Activated CD8-positive, alpha-beta memory T cell treated with anti-CD3 and anti-CD28 coated beads for 36 hours (primary cell): ENCODE data around the gene TET2. TPM values are rescaled to one million over a fixed set of nuclear protein-coding genes. Genes with fewer than 3 reads are reported as not detected.

Experiments used
- CTCF ChIA-PET: fragments of 350-600 bp; sonication (Branson Sonifier 250); formaldehyde crosslinking; loops from one replicate; lab custom pipeline; 2021; ENCODE audit warnings: antibody characterized with exemption; lab: Charles Lee
- POLR2A ChIA-PET: fragments of 350-600 bp; sonication (Branson Sonifier 250); formaldehyde crosslinking; loops from one replicate; lab custom pipeline; 2021; ENCODE audit warnings: antibody characterized with exemption; lab: Charles Lee
- total RNA-seq, 2 experiments: library from RNA; stranded (reverse); gene quantifications; one replicate each; pipeline ENCODE4 v1.2.3, GENCODE V29; 2021

TET2 gene
- total RNA-seq, 2 experiments from 2014 or later: 30.8 to 31.0 TPM

GRCh38 chr4:105137121-105137875, 9.4 kb upstream of the TET2 start:
- POLR2A ChIA-PET: no interaction called here
- CTCF ChIA-PET: interaction anchor here (1.0 to 1.2 kb wide), 2 partner anchors 75 to 336 kb away, joined by 3 read pairs; partner anchors contain the start of gene PPA2

GRCh38 chr4:105139646-105140045, 7.0 kb upstream of the TET2 start:
- ChIA-PET POLR2A (interaction anchor here (1.5 kb wide), 1 partner anchor 334 kb away, joined by 5 read pairs; no protein-coding TSS in a partner anchor), CTCF (no interaction called here)

- CTCF ChIA-PET: interaction anchor here (0.9 to 1.1 kb wide), 4 partner anchors 135 to 333 kb away, joined by 3 to 5 read pairs (median 4); partner anchors contain the start of gene PPA2
- POLR2A ChIA-PET: interaction anchor here (1.5 kb wide), 1 partner anchor 332 kb away, joined by 5 read pairs; no protein-coding TSS in a partner anchor
Observed at GRCh38 chr4:105140684-105141490, 5.8 kb upstream of the TET2 start.

- ChIA-PET CTCF (interaction anchor here (0.6 to 1.4 kb wide), 2 partner anchors 311 to 328 kb away, joined by 3 to 5 read pairs; partner anchors contain the start of gene PPA2), POLR2A (interaction anchor here (1.5 kb wide), 1 partner anchor 328 kb away, joined by 5 read pairs; the partner anchor contains the start of gene PPA2)
Observed at GRCh38 chr4:105145156-105145902, 1.3 kb upstream of the TET2 start.

- POLR2A ChIA-PET: interaction anchor here (1.5 kb wide), 1 partner anchor 328 kb away, joined by 5 read pairs; the partner anchor contains the start of gene PPA2
- CTCF ChIA-PET: interaction anchor here (1.4 kb wide), 1 partner anchor 327 kb away, joined by 5 read pairs; the partner anchor contains the start of gene PPA2
Observed at GRCh38 chr4:105145903-105146275, 787 bp upstream of the TET2 start.

- CTCF ChIA-PET: interaction anchor here (1.2 to 1.5 kb wide), 2 partner anchors 67 to 326 kb away, joined by 3 to 7 read pairs; partner anchors contain the start of gene PPA2
- POLR2A ChIA-PET: interaction anchor here (0.6 to 2.0 kb wide), 3 partner anchors 46 to 327 kb away, joined by 3 to 10 read pairs (median 3); partner anchors contain the start of gene PPA2
Observed at GRCh38 chr4:105147016-105147552, 408 bp downstream of the TET2 start.

GRCh38 chr4:105147553-105148161, 981 bp downstream of the TET2 start:
- CTCF ChIA-PET: interaction anchor here (0.7 to 1.5 kb wide), 3 partner anchors 32 to 326 kb away, joined by 3 to 7 read pairs (median 3); partner anchors contain the start of gene PPA2
- POLR2A ChIA-PET: interaction anchor here (0.6 to 2.0 kb wide), 4 partner anchors 45 to 326 kb away, joined by 3 to 10 read pairs (median 4); partner anchors contain the start of gene PPA2

GRCh38 chr4:105148356-105148755, 1.7 kb downstream of the TET2 start:
- POLR2A ChIA-PET: interaction anchor here (0.7 to 2.0 kb wide), 2 partner anchors 176 to 326 kb away, joined by 4 to 10 read pairs; partner anchors contain the start of gene PPA2
- CTCF ChIA-PET: interaction anchor here (0.7 kb wide), 1 partner anchor 31 kb away, joined by 3 read pairs; no protein-coding TSS in a partner anchor

GRCh38 chr4:105148776-105149175, 2.1 kb downstream of the TET2 start:
- CTCF ChIA-PET: no interaction called here
- POLR2A ChIA-PET: no interaction called here

GRCh38 chr4:105149771-105150170, 3.1 kb downstream of the TET2 start:
- ChIA-PET POLR2A (no interaction called here), CTCF (no interaction called here)

GRCh38 chr4:105150503-105150902, 3.8 kb downstream of the TET2 start:
- POLR2A ChIA-PET: no interaction called here
- CTCF ChIA-PET: no interaction called here

- ChIA-PET POLR2A (no interaction called here), CTCF (no interaction called here)
Observed at GRCh38 chr4:105153749-105154148, 7.1 kb downstream of the TET2 start.

- ChIA-PET POLR2A (no interaction called here), CTCF (no interaction called here)
Observed at GRCh38 chr4:105154576-105154975, 7.9 kb downstream of the TET2 start.

GRCh38 chr4:105155426-105155825, 8.8 kb downstream of the TET2 start:
- ChIA-PET POLR2A (interaction anchor here (0.7 kb wide), 1 partner anchor 151 kb away, joined by 3 read pairs; no protein-coding TSS in a partner anchor), CTCF (no interaction called here)

- POLR2A ChIA-PET: no interaction called here
- CTCF ChIA-PET: no interaction called here
Observed at GRCh38 chr4:105158837-105159236, 12.2 kb downstream of the TET2 start.

- CTCF ChIA-PET: no interaction called here
- POLR2A ChIA-PET: interaction anchor here (0.6 kb wide), 1 partner anchor 292 kb away, joined by 3 read pairs; no protein-coding TSS in a partner anchor
Observed at GRCh38 chr4:105162123-105162796, 15.6 kb downstream of the TET2 start.

GRCh38 chr4:105164548-105164947, 17.9 kb downstream of the TET2 start:
- ChIA-PET CTCF (interaction anchor here (1.0 kb wide), 1 partner anchor 23 kb away, joined by 3 read pairs; no protein-coding TSS in a partner anchor), POLR2A (no interaction called here)
